OCI-LY7 (cell line): ENCODE results near the gene NCK2.

ENCODE experiments used
- CTCF ChIP-seq: fragments of 200-600 bp; sonication (generic); conservative IDR thresholded peaks from 2 replicates; pipeline ENCODE4 v1.5.1; 2014; ENCODE audit warnings: mild to moderate bottlenecking, antibody characterized with exemption, low read length, moderate library complexity, mixed read lengths
- EZH2phosphoT487 ChIP-seq: fragments of 200-600 bp; sonication (generic); IDR thresholded peaks from 2 replicates; pipeline ENCODE4 v1.6.1; 2018; ENCODE audit warnings: low read depth, borderline replicate concordance, mild to moderate bottlenecking, mixed run types, antibody characterized with exemption, low read length, moderate library complexity, mixed read lengths

GRCh38 chr2:105754011-105754410 lies 9.3 kb downstream of the NCK2 start:
- no peak for TF ChIP-seq CTCF
- no peak for TF ChIP-seq EZH2phosphoT487
